Adrenal gland (tissue), 5 donors: ENCODE results near the gene EPB42.

Experiments used
- CTCF ChIP-seq, 6 experiments: fragments of 450-650 bp in 4 of 6; fragments of 200-600 bp in 2 of 6; sonication (generic) in 1 of 6; IDR thresholded peaks; 1 replicate in 5 of 6; 2 replicates in 1 of 6; pipeline versions ENCODE4 v1.5.1 to v1.8.0; 2016 to 2021; ENCODE audit warnings: antibody characterized with exemption in 6 of 6, mild to moderate bottlenecking in 2 of 6, moderate library complexity in 1 of 6
- POLR2A ChIP-seq, 2 donors: fragments of 450-650 bp; IDR thresholded peaks; one replicate each; pipeline ENCODE4 v1.6.1; 2017; ENCODE audit warnings: antibody characterized with exemption in 2 of 2, mild to moderate bottlenecking in 2 of 2, moderate library complexity in 1 of 2
- donor health status: DM: no; HTN: no; CAD: no.

- TF ChIP-seq CTCF (IDR thresholded peaks at IDR 0.05): no peak
- TF ChIP-seq POLR2A (IDR thresholded peaks at IDR 0.05): no peak
Observed at GRCh38 chr15:43213466-43213865, 7.4 kb downstream of the EPB42 start.
